ENCODE measurements around the gene EN1. TPM values are rescaled to one million over a fixed set of nuclear protein-coding genes. Genes with fewer than 3 reads are reported as not detected.

Gene EN1
- total and polyA plus RNA-seq, 2 of the 13 experiments (the other 11 are each of a cell fraction or from before 2014, with no cell fraction given), result not detected

DNA sequence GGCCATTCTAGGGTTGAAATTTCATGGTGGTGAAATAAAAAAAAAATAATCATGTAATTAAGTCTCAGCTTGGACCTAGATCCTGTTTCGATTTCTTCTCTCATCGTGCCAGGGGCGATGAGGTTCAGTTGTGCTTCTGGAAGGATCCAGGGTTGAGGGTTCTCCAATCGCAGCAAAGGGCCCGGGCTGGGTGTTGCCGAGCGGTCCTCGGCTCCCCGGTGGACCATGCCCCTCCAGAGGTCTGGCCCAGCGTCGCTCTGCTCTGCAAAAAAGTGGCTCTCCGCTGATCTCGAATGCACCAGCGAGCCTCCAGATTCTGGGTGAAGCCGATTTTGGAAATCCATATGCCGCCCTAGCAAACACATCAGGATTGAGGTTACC, 39.0 kb downstream of the EN1 start:
- DNase-seq (ENCODE audit: low spot score), result no peak
- Histone ChIP-seq H3K79me2 (ENCODE audit: insufficient read depth, low read length) (no peaks in the 10 kb centered on the region), H3K36me3 (replicated peaks in 1 of 2; ENCODE audit: control insufficient read depth in 1 of 2, insufficient read depth in 2 of 2, low read length in 2 of 2) (no peaks in the 10 kb centered on the region), H2AFZ (ENCODE audit: low read length) (no peak overlapping the region), H3K4me1 (ENCODE audit: insufficient read depth, low read length) (no peaks in the 10 kb centered on the region), H3K4me2 (ENCODE audit: low read depth, low read length) (no peak overlapping the region), H3K27ac (ENCODE audit: extremely low read length, insufficient read depth, low read length) (no peak overlapping the region), H3K9me3 (ENCODE audit: low read length) (no peaks in the 10 kb centered on the region), H4K20me1 (ENCODE audit: insufficient read depth, low read length) (no peaks in the 10 kb centered on the region), H3K27me3 (ENCODE audit: control insufficient read depth in 1 of 2, insufficient read depth in 2 of 2, low read length in 2 of 2) (peaks cover 4 to 45% of the 10 kb centered on the region in 2 experiments; a peak in 4 of 5 replicates), H3K9ac (ENCODE audit: insufficient read depth, low read depth, low read length) (no peak overlapping the region), H3K4me3 (replicated peaks in 1 of 3; ENCODE audit: insufficient read depth in 1 of 3, low read depth in 2 of 3, low read length in 3 of 3) (no peak overlapping the region)
- ChIA-PET CTCF (ENCODE audit: low intra/inter-chr PET ratio, low total read pairs) (no interaction called here), POLR2A (no interaction called here)
- 48% methylated on average over 4 of the region's 16 CpGs for WGBS (ENCODE audit: low lambda C conversion rate)
- in situ Hi-C loops (cut with HindIII; ENCODE audit: extremely low pct_ligation_motif_present, low pct_unique_long_range_greater_than_20kb), result no loop called here
- TF ChIP-seq ZNF460 (CRISPR knock-in tag; IDR thresholded peaks at IDR 0.05; ENCODE audit: borderline replicate concordance) (no peak), XRCC5 (optimal IDR thresholded peaks at IDR 0.05; ENCODE audit: low read length) (no peak)
- FAIRE-seq, result no peak
- intact Hi-C loops (cut with micrococcal nuclease; ENCODE audit: unreplicated experiment), result no loop called here
- ATAC-seq, result no peak
- BruUV-seq (replicated peaks), result no TSS peak

GRCh38 chr2:118807668-118808428, 39.6 kb downstream of the EN1 start:
- WGBS (ENCODE audit: low lambda C conversion rate), result 44% methylated on average over 13 of the region's 13 CpGs
- Histone ChIP-seq H3K27ac (ENCODE audit: extremely low read length, insufficient read depth, low read length) (no peak overlapping the region), H3K79me2 (ENCODE audit: insufficient read depth, low read length) (no peaks in the 10 kb centered on the region), H3K9me3 (ENCODE audit: low read length) (no peaks in the 10 kb centered on the region), H2AFZ (ENCODE audit: low read length) (no peak overlapping the region), H3K4me1 (ENCODE audit: insufficient read depth, low read length) (no peaks in the 10 kb centered on the region), H3K27me3 (ENCODE audit: control insufficient read depth in 1 of 2, insufficient read depth in 2 of 2, low read length in 2 of 2) (peaks cover 4 to 39% of the 10 kb centered on the region in 2 experiments; a peak in 4 of 5 replicates), H3K36me3 (replicated peaks in 1 of 2; ENCODE audit: control insufficient read depth in 1 of 2, insufficient read depth in 2 of 2, low read length in 2 of 2) (no peaks in the 10 kb centered on the region), H4K20me1 (ENCODE audit: insufficient read depth, low read length) (no peaks in the 10 kb centered on the region), H3K9ac (ENCODE audit: insufficient read depth, low read depth, low read length) (no peak overlapping the region), H3K4me2 (ENCODE audit: low read depth, low read length) (no peak overlapping the region), H3K4me3 (replicated peaks in 1 of 3; ENCODE audit: insufficient read depth in 1 of 3, low read depth in 2 of 3, low read length in 3 of 3) (no peak overlapping the region)
- intact Hi-C loops (cut with micrococcal nuclease; ENCODE audit: unreplicated experiment) (no loop called here), in situ Hi-C loops (cut with HindIII; ENCODE audit: extremely low pct_ligation_motif_present, low pct_unique_long_range_greater_than_20kb) (no loop called here)
- FAIRE-seq, result no peak
- no peak for ATAC-seq
- POLR2A ChIA-PET, result no interaction called here
- CTCF ChIA-PET (ENCODE audit: low intra/inter-chr PET ratio, low total read pairs), result no interaction called here
- no TSS peak for BruUV-seq (replicated peaks)
- no peak for DNase-seq (ENCODE audit: low spot score)
- TF ChIP-seq ZNF367 (CRISPR knock-in tag; IDR thresholded peaks at IDR 0.05; ENCODE audit: borderline replicate concordance) (no peak), KDM3A (CRISPR knock-in tag; IDR thresholded peaks at IDR 0.05; ENCODE audit: low read depth) (no peak), ZNF441 (CRISPR knock-in tag; IDR thresholded peaks at IDR 0.05; ENCODE audit: borderline replicate concordance) (no peak), ZNF235 (CRISPR knock-in tag; IDR thresholded peaks at IDR 0.05; ENCODE audit: borderline replicate concordance) (no peak), PHF5A (CRISPR knock-in tag; IDR thresholded peaks at IDR 0.05; ENCODE audit: low read depth, unreplicated experiment) (no peak), ZSCAN29 (CRISPR knock-in tag; conservative IDR thresholded peaks at IDR 0.05) (no peak), ZNF816 (CRISPR knock-in tag; IDR thresholded peaks at IDR 0.05; ENCODE audit: borderline replicate concordance) (no peak), LRRFIP1 (CRISPR knock-in tag; conservative IDR thresholded peaks at IDR 0.05) (no peak)
- TF ChIP-seq, protein P1, sequence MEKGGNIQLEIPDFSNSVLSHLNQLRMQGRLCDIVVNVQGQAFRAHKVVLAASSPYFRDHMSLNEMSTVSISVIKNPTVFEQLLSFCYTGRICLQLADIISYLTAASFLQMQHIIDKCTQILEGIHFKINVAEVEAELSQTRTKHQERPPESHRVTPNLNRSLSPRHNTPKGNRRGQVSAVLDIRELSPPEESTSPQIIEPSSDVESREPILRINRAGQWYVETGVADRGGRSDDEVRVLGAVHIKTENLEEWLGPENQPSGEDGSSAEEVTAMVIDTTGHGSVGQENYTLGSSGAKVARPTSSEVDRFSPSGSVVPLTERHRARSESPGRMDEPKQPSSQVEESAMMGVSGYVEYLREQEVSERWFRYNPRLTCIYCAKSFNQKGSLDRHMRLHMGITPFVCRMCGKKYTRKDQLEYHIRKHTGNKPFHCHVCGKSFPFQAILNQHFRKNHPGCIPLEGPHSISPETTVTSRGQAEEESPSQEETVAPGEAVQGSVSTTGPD (CRISPR knock-in tag; IDR thresholded peaks at IDR 0.05), result no peak
- TF ChIP-seq, protein P2, sequence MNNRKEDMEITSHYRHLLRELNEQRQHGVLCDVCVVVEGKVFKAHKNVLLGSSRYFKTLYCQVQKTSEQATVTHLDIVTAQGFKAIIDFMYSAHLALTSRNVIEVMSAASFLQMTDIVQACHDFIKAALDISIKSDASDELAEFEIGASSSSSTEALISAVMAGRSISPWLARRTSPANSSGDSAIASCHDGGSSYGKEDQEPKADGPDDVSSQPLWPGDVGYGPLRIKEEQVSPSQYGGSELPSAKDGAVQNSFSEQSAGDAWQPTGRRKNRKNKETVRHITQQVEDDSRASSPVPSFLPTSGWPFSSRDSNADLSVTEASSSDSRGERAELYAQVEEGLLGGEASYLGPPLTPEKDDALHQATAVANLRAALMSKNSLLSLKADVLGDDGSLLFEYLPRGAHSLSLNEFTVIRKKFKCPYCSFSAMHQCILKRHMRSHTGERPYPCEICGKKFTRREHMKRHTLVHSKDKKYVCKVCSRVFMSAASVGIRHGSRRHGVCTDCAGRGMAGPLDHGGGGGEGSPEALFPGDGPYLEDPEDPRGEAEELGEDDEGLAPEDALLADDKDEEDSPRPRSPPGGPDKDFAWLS (CRISPR knock-in tag; IDR thresholded peaks at IDR 0.05; ENCODE audit: borderline replicate concordance), result no peak
